ENCODE data around the gene DOK7. TPM values are rescaled to one million over a fixed set of nuclear protein-coding genes. Genes with fewer than 3 reads are reported as not detected.

The DOK7 gene
- total RNA-seq, 4 donors from 2014 or later: 1.7 to 11.2 (median 2.6) TPM

DNA sequence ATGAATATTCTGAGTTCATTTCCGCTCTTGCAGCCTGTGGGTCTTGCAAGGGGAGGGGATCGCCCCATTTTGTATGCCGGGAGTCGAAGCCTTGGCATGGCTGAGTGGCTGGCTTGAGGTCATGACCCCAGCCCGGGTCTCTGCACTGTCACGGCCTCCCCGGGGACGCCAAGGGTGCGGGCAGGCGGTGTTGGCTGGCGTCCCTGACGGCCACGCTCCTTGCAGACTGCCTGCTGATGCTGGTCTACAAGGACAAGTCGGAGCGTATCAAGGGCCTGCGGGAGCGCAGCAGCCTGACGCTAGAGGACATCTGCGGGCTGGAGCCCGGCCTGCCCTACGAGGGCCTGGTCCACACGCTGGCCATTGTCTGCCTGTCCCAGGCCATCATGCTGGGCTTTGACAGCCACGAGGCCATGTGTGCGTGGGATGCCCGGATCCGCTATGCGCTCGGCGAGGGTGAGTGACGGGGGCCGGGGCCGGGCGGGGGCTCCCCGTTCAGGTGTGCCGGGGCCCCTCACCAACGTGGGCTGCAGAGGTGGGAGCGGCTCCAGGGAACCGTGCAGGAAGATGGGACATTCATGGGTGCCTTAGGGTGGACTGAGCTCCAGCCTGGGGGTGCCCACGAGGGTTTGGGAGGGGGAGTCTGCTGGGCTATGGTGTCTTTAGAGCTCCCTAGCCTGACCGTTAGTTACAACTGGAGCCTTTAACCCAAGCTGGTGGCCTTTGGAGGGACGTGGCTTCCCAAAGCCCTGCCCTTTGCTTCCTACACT lies 10.3 kb downstream of the DOK7 start:
- TF ChIP-seq, protein P1, sequence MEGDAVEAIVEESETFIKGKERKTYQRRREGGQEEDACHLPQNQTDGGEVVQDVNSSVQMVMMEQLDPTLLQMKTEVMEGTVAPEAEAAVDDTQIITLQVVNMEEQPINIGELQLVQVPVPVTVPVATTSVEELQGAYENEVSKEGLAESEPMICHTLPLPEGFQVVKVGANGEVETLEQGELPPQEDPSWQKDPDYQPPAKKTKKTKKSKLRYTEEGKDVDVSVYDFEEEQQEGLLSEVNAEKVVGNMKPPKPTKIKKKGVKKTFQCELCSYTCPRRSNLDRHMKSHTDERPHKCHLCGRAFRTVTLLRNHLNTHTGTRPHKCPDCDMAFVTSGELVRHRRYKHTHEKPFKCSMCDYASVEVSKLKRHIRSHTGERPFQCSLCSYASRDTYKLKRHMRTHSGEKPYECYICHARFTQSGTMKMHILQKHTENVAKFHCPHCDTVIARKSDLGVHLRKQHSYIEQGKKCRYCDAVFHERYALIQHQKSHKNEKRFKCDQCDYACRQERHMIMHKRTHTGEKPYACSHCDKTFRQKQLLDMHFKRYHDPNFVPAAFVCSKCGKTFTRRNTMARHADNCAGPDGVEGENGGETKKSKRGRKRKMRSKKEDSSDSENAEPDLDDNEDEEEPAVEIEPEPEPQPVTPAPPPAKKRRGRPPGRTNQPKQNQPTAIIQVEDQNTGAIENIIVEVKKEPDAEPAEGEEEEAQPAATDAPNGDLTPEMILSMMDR (IDR thresholded peaks at IDR 0.05): no peak
- TF ChIP-seq EP300 (IDR thresholded peaks at IDR 0.05) (no peak), POLR2A (IDR thresholded peaks at IDR 0.05) (no peak), POLR2AphosphoS5 (IDR thresholded peaks at IDR 0.05) (no peak)

GRCh38 chr4:3473996-3474765 lies 11.1 kb downstream of the DOK7 start:
- Histone ChIP-seq H3K4me3 (no peak overlapping the region), H3K4me1 (no peaks in the 10 kb centered on the region), H3K27ac (no peak overlapping the region), H3K36me3 (no peaks in the 10 kb centered on the region), H3K27me3 (peaks cover 80% of the 10 kb centered on the region), H3K9me3 (no peaks in the 10 kb centered on the region)
- no peak for DNase-seq (ENCODE audit: low spot score in 2 of 2)
- 64% methylated on average over 12 of the region's 13 CpGs for WGBS
- TF ChIP-seq, protein P1 (IDR thresholded peaks at IDR 0.05): no peak
- no peak for TF ChIP-seq POLR2AphosphoS5 (IDR thresholded peaks at IDR 0.05)
- TF ChIP-seq EP300 (IDR thresholded peaks at IDR 0.05): no peak
- no peak for TF ChIP-seq POLR2A (IDR thresholded peaks at IDR 0.05)

More for the DNA sequence above, 10.3 kb downstream of the DOK7 start:
- H3K9me3 ChIP-seq: no peaks in the 10 kb centered on the region
- no peaks in the 10 kb centered on the region for H3K4me1 ChIP-seq
- H3K27ac ChIP-seq: no peak overlapping the region
- no peaks in the 10 kb centered on the region for H3K36me3 ChIP-seq
- 60% methylated on average over 10 of the region's 41 CpGs for WGBS
- DNase-seq (ENCODE audit: low spot score in 2 of 2): no peak
- H3K27me3 ChIP-seq: peaks cover 73% of the 10 kb centered on the region
- no peak overlapping the region for H3K4me3 ChIP-seq

DNA sequence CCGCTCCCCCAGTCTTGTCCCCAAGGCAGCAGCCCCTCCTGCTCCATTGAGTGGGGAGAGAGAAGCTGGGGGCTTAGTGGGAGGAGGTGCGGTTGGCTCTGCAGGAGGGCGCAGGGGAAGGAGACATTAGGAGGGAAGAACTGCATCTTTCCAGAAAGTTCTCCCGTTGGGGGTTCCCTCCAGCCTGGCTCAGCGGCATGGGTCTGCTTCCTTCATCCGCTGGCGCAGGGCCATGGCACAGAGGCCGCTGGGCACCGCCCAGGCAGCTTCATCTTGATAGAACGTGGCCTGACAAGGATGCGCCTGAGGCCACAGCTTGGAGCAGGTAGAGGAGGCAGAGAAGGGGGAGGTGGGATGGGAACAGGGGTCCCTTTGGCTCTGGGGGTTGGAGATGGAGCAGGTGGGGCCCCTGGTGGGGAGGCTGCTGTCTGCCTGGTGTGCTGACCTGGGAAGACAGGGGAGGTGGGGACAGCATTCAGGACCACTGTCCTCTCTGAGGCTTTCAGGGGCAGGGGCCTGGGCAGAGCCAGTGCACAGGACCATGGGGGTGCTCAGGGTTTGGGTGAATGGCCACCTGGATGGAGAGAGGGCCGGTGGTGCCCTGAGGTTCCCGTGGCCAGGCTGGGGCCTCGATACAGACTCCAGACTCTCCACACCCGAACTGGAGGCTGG lies 12.1 kb downstream of the DOK7 start:
- Histone ChIP-seq H3K27ac (no peak overlapping the region), H3K36me3 (no peaks in the 10 kb centered on the region), H3K4me3 (no peak overlapping the region), H3K27me3 (peaks cover 87% of the 10 kb centered on the region), H3K9me3 (no peaks in the 10 kb centered on the region), H3K4me1 (no peaks in the 10 kb centered on the region)
- 71% methylated on average over 8 of the region's 15 CpGs for WGBS
- DNase-seq (ENCODE audit: low spot score in 2 of 2): no peak
- TF ChIP-seq POLR2AphosphoS5 (IDR thresholded peaks at IDR 0.05): no peak
- TF ChIP-seq, protein P1 (IDR thresholded peaks at IDR 0.05): no peak
- TF ChIP-seq POLR2A (IDR thresholded peaks at IDR 0.05): no peak
- no peak for TF ChIP-seq EP300 (IDR thresholded peaks at IDR 0.05)

GRCh38 chr4:3475713-3476260 lies 12.7 kb downstream of the DOK7 start:
- Histone ChIP-seq H3K9me3 (no peaks in the 10 kb centered on the region), H3K27ac (no peak overlapping the region), H3K36me3 (no peaks in the 10 kb centered on the region), H3K4me3 (no peak overlapping the region), H3K27me3 (peaks cover 90% of the 10 kb centered on the region), H3K4me1 (no peaks in the 10 kb centered on the region)
- TF ChIP-seq, protein P1 (IDR thresholded peaks at IDR 0.05): no peak
- TF ChIP-seq POLR2A (IDR thresholded peaks at IDR 0.05) (no peak), POLR2AphosphoS5 (IDR thresholded peaks at IDR 0.05) (no peak)
- WGBS: 83% methylated on average over 19 of the region's 22 CpGs
- no peak for DNase-seq (ENCODE audit: low spot score in 2 of 2)
